HG03520 (cell line): ENCODE results near the gene LEPROT.
"Not testable (repeated sequence)": the region's sequence is repeated elsewhere in the genome, so short reads cannot be mapped to it uniquely, and the experiment has no call there.

Source experiments
- ATAC-seq: cut with Tn5 transposase; IDR thresholded peaks from one replicate; pipeline ENCODE4 v1.9.1; 2021; ENCODE audit warnings: mild to moderate bottlenecking, moderate library complexity; ENCODE audit not compliant: unreplicated experiment

LEPROT gene

GRCh38 chr1:65435987-65436386 is 15.5 kb downstream of the LEPROT start:
- no peak for ATAC-seq

- no peak for ATAC-seq
Measured at GRCh38 chr1:65437616-65438015, 17.1 kb downstream of the LEPROT start.

GRCh38 chr1:65440322-65440900 is 19.9 kb downstream of the LEPROT start:
- no peak for ATAC-seq

- no peak for ATAC-seq
Measured at GRCh38 chr1:65440915-65441314, 20.4 kb downstream of the LEPROT start.

GRCh38 chr1:65441464-65441863 is 21.0 kb downstream of the LEPROT start:
- no peak for ATAC-seq

- no peak for ATAC-seq
Measured at GRCh38 chr1:65442442-65442841, 22.0 kb downstream of the LEPROT start.

GRCh38 chr1:65443647-65444046 is 23.2 kb downstream of the LEPROT start:
- ATAC-seq = no peak

- ATAC-seq = no peak
Measured at GRCh38 chr1:65444128-65444640, 23.7 kb downstream of the LEPROT start.

GRCh38 chr1:65445837-65446236 is 25.4 kb downstream of the LEPROT start:
- no peak for ATAC-seq

GRCh38 chr1:65449214-65449823 is 28.9 kb downstream of the LEPROT start:
- ATAC-seq = no peak

GRCh38 chr1:65455678-65456077 is 35.2 kb downstream of the LEPROT start:
- not testable (repeated sequence) for ATAC-seq

GRCh38 chr1:65456481-65456880 is 36.0 kb downstream of the LEPROT start:
- ATAC-seq = no peak

GRCh38 chr1:65457868-65458267 is 37.4 kb downstream of the LEPROT start:
- no peak for ATAC-seq

GRCh38 chr1:65458730-65459396 is 38.4 kb downstream of the LEPROT start:
- no peak for ATAC-seq

GRCh38 chr1:65459397-65459768 is 38.9 kb downstream of the LEPROT start:
- ATAC-seq = peak; percentile 85

GRCh38 chr1:65465837-65466236 is 45.4 kb downstream of the LEPROT start:
- not testable (repeated sequence) for ATAC-seq

GRCh38 chr1:65467536-65467935 is 47.1 kb downstream of the LEPROT start:
- no peak for ATAC-seq

- no peak for ATAC-seq
Measured at GRCh38 chr1:65469126-65469888, 48.8 kb downstream of the LEPROT start.

- no peak for ATAC-seq
Measured at GRCh38 chr1:65469889-65470340, 49.4 kb downstream of the LEPROT start.

- no peak for ATAC-seq
Measured at GRCh38 chr1:65470766-65471165, 50.3 kb downstream of the LEPROT start.

GRCh38 chr1:65471213-65471833 is 50.9 kb downstream of the LEPROT start:
- no peak for ATAC-seq
